LNCaP clone FGC (cell line): ENCODE measurements around the gene DAP.

Experiments used
- DNase-seq: peaks from one replicate; pipeline ENCODE4 v3.0.0-alpha.2; 2011; ENCODE audit warnings: low read depth
- H3K4me3 ChIP-seq: 2 replicates; pipeline ENCODE4 v1.5.1; 2011; ENCODE audit warnings: mild to moderate bottlenecking, low read depth, low read length, control low read depth
- TF ChIP-seq, protein P1 (sequence below): IDR thresholded peaks from 2 replicates; pipeline ENCODE4 v1.5.1; 2012; ENCODE audit warnings: mild to moderate bottlenecking; ENCODE audit not compliant: control insufficient read depth, insufficient read depth; ENCODE audit errors: extremely low read depth

Gene DAP

DNA sequence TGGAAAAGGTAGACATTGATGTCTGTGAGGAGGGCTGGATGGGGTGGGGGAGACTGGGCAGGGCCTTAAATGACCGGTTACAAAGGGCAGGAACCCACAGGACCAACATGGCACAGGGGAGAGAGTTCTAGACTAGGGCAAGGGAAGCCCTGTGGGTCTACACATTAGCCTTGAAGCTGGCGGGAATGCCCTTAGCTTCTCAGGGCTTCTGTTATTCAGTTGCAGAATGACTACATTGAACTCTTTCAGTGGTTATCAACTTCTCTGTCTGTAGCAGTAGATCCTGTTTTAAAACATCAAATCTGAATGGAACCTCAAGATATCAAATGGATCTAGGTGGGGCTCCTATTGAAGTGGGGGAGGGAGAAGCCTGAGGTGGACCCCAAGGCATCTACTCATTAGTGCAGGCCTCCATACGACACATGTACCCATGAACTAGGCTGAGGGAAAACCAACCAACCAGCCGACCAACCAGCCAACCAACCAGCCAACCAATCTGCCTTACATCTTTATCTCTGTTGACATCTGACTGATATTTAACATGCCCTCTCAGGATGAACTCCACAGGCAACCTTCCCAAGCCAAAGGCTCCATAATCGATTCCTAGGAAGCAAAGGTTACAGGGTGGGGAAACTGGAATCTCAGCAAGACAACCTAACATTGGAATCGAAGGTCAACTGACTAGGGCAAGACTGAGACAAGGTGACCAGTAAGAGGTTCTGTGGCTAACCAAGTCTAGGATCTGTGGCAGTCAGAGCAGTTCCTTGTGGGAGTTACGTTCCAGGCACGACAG is 48.3 kb downstream of the DAP start:
- no peak for DNase-seq
- TF ChIP-seq, protein P1, sequence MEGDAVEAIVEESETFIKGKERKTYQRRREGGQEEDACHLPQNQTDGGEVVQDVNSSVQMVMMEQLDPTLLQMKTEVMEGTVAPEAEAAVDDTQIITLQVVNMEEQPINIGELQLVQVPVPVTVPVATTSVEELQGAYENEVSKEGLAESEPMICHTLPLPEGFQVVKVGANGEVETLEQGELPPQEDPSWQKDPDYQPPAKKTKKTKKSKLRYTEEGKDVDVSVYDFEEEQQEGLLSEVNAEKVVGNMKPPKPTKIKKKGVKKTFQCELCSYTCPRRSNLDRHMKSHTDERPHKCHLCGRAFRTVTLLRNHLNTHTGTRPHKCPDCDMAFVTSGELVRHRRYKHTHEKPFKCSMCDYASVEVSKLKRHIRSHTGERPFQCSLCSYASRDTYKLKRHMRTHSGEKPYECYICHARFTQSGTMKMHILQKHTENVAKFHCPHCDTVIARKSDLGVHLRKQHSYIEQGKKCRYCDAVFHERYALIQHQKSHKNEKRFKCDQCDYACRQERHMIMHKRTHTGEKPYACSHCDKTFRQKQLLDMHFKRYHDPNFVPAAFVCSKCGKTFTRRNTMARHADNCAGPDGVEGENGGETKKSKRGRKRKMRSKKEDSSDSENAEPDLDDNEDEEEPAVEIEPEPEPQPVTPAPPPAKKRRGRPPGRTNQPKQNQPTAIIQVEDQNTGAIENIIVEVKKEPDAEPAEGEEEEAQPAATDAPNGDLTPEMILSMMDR: no peak

DNA sequence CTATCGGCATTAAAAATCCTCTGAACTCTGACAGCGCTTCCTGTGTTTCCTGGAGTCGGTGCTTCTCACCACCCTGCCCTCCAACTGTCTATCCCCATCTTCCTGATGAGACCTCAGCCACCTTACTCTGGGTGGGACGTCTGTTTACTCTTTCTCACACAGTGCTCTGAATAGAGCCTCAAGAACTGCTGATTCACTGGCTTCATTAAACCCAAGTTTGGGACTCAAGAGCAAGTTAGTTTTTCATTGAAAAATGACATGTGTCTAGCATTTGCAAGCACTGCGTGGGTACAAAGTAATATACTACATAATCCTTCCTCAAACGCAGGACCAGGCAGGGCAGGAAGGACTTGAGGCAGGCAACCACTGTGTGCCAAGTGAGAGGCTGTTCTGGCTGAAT is 49.5 kb downstream of the DAP start:
- TF ChIP-seq, protein P1: no peak
- no peak for DNase-seq

More for the DNA sequence above, 48.3 kb downstream of the DAP start:
- H3K4me3 ChIP-seq: no peak overlapping the region

GRCh38 chr5:10710513-10711128 is 50.4 kb downstream of the DAP start:
- no peak overlapping the region for H3K4me3 ChIP-seq
- TF ChIP-seq, protein P1: no peak
- DNase-seq: no peak

More for the DNA sequence above, 49.5 kb downstream of the DAP start:
- H3K4me3 ChIP-seq: no peak overlapping the region

GRCh38 chr5:10709933-10710332 is 51.1 kb downstream of the DAP start:
- TF ChIP-seq, protein P1: no peak
- no peak for DNase-seq
- no peak overlapping the region for H3K4me3 ChIP-seq

- TF ChIP-seq, protein P1: no peak
- DNase-seq: no peak
- no peak overlapping the region for H3K4me3 ChIP-seq
Measured at GRCh38 chr5:10709409-10709808, 51.6 kb downstream of the DAP start.

- DNase-seq: no peak
Measured at GRCh38 chr5:10708189-10708944, 52.7 kb downstream of the DAP start.

More at GRCh38 chr5:10708189-10708944, 52.7 kb downstream of the DAP start:
- no peak overlapping the region for H3K4me3 ChIP-seq
- TF ChIP-seq, protein P1: no peak
